ENCODE data around the gene SORCS2.

Gene SORCS2

GRCh38 chr4:7328162-7328912 is 136.0 kb downstream of the SORCS2 start:
- TF ChIP-seq CTCF (IDR thresholded peaks at IDR 0.05; ENCODE audit: low read depth, low read length): no peak
- no peak overlapping the region for H3K4me3 ChIP-seq (ENCODE audit: low read depth, low read length)

- TF ChIP-seq CTCF (IDR thresholded peaks at IDR 0.05; ENCODE audit: low read depth, low read length): no peak
Observed at GRCh38 chr4:7328913-7329638, 136.7 kb downstream of the SORCS2 start.

GRCh38 chr4:7330031-7330596 is 137.8 kb downstream of the SORCS2 start:
- TF ChIP-seq CTCF (IDR thresholded peaks at IDR 0.05; ENCODE audit: low read depth, low read length): no peak

More at GRCh38 chr4:7328913-7329638, 136.7 kb downstream of the SORCS2 start:
- H3K4me3 ChIP-seq (ENCODE audit: low read depth, low read length): no peak overlapping the region

GRCh38 chr4:7330811-7331681 is 138.7 kb downstream of the SORCS2 start:
- no peak overlapping the region for H3K4me3 ChIP-seq (ENCODE audit: low read depth, low read length)

More at GRCh38 chr4:7330031-7330596, 137.8 kb downstream of the SORCS2 start:
- H3K4me3 ChIP-seq (ENCODE audit: low read depth, low read length): no peak overlapping the region

GRCh38 chr4:7331682-7332000 is 139.3 kb downstream of the SORCS2 start:
- no peak for TF ChIP-seq CTCF (IDR thresholded peaks at IDR 0.05; ENCODE audit: low read depth, low read length)
- no peak overlapping the region for H3K4me3 ChIP-seq (ENCODE audit: low read depth, low read length)

More at GRCh38 chr4:7330811-7331681, 138.7 kb downstream of the SORCS2 start:
- TF ChIP-seq CTCF (IDR thresholded peaks at IDR 0.05; ENCODE audit: low read depth, low read length): no peak

GRCh38 chr4:7332216-7333023 is 140.1 kb downstream of the SORCS2 start:
- TF ChIP-seq CTCF (IDR thresholded peaks at IDR 0.05; ENCODE audit: low read depth, low read length): no peak
- H3K4me3 ChIP-seq (ENCODE audit: low read depth, low read length): no peak overlapping the region

Data from WI38 (cell line).